Omental fat pad (tissue), 4 donors: ENCODE data around the gene ZNF236. TPM values are rescaled to one million over a fixed set of nuclear protein-coding genes. Genes with fewer than 3 reads are reported as not detected.

Experiments
- ATAC-seq: fragments of 150-250 bp; one replicate; pipeline ENCODE4 v1.9.1; 2016; ENCODE audit warnings: mild to moderate bottlenecking, moderate library complexity; ENCODE audit not compliant: low FRiP score
- DNase-seq: peaks from one replicate; pipeline ENCODE4 v3.0.0-alpha.2; 2019; ENCODE audit warnings: low spot score
- total RNA-seq, 4 donors: library from RNA; depleted of rRNA; stranded (reverse); fragments of >200 nt; gene quantifications; one replicate each; pipeline ENCODE4 v1.1.0, GENCODE V29; 2016
- TF ChIP-seq, protein P1 (sequence below), 3 donors: fragments of 450-650 bp; IDR thresholded peaks; one replicate each; pipeline ENCODE4 v1.5.1; 2016 to 2017; ENCODE audit warnings: antibody characterized with exemption in 3 of 3, mild to moderate bottlenecking in 3 of 3, moderate library complexity in 2 of 3

ZNF236 gene
- total RNA-seq, 4 donors from 2014 or later = 14.3 to 18.0 (median 17.0) TPM

DNA sequence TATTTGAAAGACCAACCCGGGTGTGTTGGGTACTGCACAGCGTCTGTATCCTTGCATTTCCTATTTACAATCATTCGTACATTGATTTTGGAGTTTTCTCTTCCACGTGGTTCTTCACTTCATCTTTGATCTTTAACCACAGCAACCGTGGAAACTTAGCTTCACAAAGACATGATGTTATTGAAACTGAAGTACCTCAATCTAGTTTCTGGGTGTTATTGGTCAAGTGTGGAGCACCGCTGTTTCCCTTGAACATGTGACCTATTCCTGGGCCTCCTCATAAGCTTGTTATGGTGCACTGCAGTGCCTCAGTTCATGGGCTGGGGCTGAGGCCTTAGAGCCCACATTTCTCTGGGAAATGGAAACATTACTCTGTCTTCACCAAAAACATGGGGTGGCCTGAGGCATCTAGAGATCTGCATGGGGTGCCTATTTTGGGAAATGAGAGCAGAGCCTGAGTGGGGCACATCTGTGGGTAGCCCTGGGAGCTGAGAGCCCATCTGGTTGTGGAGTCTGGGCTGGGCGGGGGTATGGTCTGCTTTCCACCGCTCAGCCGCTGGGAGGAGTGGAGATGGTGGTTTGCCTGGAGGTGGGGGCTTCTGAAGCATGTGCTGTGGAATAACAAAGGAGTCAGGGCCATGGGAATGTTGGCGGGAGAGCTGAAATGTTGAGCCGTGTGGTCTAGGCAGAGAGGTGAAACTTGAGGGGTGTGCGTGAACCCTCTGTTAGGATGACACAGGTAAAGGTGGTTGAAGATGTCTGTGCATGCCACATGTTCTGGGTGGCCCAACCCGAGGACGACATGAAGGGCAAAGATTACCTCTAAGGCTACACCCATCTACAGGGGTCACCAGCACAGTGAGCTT is 37.4 kb downstream of the ZNF236 start:
- ATAC-seq = no peak
- no peak for DNase-seq
- TF ChIP-seq, protein P1, sequence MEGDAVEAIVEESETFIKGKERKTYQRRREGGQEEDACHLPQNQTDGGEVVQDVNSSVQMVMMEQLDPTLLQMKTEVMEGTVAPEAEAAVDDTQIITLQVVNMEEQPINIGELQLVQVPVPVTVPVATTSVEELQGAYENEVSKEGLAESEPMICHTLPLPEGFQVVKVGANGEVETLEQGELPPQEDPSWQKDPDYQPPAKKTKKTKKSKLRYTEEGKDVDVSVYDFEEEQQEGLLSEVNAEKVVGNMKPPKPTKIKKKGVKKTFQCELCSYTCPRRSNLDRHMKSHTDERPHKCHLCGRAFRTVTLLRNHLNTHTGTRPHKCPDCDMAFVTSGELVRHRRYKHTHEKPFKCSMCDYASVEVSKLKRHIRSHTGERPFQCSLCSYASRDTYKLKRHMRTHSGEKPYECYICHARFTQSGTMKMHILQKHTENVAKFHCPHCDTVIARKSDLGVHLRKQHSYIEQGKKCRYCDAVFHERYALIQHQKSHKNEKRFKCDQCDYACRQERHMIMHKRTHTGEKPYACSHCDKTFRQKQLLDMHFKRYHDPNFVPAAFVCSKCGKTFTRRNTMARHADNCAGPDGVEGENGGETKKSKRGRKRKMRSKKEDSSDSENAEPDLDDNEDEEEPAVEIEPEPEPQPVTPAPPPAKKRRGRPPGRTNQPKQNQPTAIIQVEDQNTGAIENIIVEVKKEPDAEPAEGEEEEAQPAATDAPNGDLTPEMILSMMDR (IDR thresholded peaks at IDR 0.05) = no peak

DNA sequence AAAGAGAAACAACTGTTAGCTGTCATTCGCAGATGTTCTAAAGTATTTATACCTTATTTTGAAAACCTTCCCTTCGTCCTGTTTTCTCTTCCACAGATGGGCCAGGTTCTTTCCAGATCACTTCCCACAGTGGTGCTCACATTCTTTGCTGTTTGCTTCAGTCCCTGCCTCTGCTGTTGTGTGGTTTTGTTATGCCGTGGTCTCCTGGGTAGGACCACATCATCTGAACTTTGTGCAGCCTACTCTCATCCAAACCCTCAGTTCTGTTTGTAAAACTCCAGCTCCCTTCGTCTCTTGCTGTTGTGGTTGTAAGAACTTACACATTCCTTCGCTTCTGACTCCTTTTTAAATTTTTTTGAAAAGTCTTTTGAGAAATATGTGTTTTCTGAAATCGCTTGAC is 38.1 kb downstream of the ZNF236 start:
- TF ChIP-seq, protein P1 (IDR thresholded peaks at IDR 0.05) = no peak
- DNase-seq (no peak), ATAC-seq (no peak)

DNA sequence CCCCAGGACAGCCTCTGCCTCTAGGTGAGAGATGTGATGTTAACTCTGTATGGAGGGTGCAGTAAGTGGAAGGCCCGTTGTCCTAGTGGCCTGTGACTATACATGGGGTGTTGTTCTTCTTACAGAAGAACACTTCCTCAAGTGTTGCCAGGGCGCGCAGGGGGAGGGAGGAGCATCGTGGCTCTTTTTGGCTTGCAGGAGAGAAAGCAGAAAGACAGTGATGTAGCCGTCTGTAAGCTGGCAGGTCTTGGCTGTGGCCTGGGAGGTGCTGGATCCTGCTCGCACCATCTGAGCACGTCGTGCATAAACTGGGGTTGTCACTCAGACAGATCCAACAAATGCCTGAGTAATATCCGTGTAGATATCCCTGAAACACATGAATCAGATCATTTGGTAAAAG is 44.3 kb downstream of the ZNF236 start:
- no peak for DNase-seq
- TF ChIP-seq, protein P1 (IDR thresholded peaks at IDR 0.05) = no peak
- ATAC-seq = no peak

DNA sequence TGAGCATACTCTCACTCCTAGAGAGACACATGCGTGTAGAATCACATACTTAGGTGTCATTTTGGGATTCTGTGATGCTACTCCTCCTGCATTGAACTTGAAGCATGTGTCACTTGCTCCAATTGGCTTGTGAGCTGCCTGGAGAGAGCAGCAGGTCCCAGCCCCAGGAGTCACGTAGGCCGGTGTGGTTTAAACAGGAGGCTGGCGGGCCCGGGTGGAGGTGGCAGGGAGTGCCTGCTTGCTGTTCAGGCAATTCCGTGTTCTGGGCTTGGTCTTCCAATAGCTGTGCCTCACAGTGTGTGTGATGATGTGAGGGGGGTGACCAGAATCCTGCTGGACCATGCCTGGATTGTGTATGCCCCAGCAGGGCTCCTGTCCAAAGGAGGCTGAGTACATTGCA is 51.0 kb downstream of the ZNF236 start:
- TF ChIP-seq, protein P1 (IDR thresholded peaks at IDR 0.05) = no peak

DNA sequence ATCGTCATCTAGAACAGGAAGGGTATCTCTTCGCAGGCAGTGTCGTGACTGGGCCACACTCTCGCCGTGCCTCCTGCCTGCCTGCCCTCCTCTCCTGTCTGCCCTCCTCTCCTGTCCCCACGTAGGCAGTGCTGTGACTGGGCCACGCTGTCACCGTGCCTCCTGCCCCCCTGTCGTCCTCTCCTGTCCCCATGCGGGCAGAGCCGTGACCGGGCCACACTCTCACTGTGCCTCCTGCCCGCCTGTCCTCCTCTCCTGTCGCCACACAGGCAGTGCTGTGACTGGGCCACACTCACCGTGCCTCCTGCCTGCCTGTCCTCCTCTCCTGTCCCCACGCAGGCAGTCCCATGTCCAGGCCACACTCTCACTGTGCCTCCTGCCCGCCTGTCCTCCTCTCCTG is 51.4 kb downstream of the ZNF236 start:
- no peak for ATAC-seq
- DNase-seq = no peak
- TF ChIP-seq, protein P1 (IDR thresholded peaks at IDR 0.05) = no peak

More for the DNA sequence above, 51.0 kb downstream of the ZNF236 start:
- DNase-seq (no peak), ATAC-seq (no peak)

DNA sequence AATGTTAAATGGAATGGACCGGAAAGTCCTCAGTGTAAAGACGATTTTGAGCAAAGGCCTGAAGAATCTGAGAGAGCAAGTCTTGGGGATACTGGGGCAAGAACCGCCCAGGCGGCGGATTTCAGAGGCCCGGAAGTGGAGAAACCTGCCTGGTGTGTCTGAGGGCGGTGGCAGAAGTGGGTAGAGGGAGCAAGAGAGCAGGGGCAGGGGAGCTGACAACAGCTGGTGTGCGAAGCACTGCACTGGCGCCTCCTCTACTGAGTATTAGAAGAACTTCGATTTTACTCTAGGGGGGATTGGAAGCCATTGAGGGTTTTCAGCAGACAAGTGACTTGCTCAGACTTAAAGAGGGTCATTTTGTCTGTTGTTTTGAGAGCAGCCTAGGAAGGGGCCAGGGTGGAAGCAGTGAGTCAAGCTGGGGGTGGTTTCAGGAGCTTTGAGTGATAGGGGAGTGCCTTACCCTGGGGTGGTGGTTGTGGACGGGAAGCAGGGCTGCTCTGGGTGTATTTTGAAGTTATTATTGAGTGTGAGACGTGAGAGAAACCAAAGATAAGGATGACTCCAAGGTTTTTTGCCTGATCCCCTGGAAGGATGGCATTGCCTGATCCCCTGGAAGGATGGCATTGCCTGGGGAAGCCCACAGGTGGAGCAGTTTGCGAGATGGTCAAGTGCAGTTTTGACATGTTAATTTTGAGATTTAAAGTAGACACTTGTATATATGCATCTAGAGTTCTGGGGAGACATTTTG is 52.5 kb downstream of the ZNF236 start:
- ATAC-seq (no peak), DNase-seq (no peak)

More for the DNA sequence above, 52.5 kb downstream of the ZNF236 start:
- TF ChIP-seq, protein P1 (IDR thresholded peaks at IDR 0.05) = no peak
